CD4-positive, alpha-beta T cell treated with Interleukin-10 for 1 hour (primary cell): ENCODE data around the gene CAPN2.

Experiments
- DNase-seq: peaks from one replicate; pipeline ENCODE4 v3.0.0-alpha.2; 2020

The CAPN2 gene

DNA sequence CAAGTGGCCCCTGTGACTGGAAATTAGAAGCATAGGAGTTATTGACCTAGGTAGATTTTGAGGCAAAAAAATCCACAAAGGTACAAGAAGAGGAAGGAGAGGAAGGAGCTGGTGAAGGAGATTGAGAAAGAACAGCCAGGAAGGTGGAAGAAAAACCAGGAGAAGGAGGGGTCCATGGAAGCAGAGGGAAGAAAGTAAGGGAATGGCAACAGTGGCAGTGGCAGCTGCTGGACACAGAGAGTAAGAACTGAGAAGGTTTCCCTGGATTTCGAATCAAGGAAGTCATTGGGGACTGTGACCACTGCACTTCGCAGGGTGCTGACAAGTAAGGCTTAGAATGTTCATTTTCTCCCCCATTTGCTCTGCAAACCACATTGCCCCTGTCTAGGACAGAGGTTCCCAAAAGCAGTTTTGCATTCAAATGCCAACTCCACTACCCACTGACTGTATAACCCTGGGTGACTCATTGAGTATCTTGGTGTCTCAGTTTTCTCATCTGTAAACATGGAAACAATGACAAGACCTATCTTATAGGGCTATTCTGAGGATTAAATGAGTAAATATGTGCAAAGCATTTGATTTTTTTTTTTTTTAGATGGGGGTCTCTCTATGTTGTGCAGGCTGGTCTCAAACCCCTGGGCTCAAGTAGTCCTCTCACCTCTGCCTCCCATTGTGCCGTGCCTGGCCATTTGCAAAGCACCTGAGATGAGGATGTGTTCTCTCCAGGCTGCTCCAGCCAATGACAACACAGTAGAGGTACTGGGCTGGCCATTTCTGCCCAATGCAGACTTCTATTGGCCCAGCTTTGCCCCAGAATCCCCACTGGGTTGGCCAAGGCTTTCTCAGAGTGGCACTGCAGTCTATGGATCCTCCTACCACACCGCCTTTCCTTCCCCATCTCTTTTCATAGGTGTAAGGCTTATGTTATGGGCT lies 9.3 kb upstream of the CAPN2 start:
- no peak for DNase-seq

DNA sequence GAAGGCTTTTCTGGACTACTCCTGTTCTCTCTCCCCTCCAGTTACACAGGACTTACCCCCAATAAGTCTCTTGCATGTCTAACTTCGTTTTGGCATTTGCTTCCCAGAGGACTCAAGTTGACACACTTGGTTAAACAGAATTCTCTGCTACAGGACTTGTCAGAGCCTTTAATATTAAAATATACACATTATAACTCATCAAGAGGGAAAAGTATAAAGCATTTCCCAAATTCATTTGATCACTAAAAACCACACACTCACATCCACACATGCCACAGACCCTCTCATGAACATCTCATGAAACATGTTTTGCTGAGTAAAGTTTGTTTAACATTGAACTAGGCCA lies 8.7 kb upstream of the CAPN2 start:
- DNase-seq = no peak

DNA sequence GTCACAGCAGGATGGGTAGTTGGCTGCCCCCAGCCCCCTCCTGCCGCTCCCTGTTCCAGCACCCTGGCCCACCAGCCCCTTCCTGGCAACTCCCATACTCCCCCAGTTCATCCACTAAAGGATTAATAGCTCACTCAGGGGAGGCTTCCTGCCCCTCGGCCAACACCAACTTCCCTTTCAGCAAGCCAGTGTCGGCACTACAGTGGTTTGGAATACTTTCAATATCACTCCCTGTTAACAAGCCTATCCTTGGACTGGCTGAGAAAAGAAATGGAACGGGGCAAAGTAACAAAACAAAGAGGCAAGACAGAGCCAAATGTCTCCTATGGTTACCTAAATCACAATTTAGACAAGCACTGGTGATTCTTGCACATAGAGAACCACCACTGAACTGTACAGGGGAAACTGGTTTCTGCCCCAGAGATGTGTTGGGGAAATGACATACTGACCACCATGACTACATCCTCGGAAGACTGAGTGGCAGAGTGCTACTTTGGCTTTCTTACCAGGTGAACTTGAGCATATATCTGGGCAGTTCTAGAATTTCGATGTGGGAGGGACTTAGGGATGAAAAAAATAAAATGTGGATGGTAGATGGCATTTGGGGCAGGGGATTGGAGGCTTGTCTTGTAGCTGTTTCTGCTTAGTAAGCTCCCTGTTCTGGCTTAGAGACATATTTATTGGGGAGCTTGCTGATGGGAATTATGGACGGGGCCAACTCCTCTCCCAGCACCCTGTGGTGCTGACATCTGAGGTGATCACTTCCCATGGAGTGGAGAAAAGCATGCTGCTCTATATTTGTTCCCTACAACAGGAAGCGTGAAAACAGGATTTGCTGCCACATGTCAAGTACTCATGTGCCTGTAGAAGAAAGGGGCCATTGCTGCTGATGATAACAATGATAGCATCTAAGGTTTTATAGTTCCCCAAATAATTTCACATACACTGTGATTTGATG lies 7.1 kb upstream of the CAPN2 start:
- DNase-seq = no peak

DNA sequence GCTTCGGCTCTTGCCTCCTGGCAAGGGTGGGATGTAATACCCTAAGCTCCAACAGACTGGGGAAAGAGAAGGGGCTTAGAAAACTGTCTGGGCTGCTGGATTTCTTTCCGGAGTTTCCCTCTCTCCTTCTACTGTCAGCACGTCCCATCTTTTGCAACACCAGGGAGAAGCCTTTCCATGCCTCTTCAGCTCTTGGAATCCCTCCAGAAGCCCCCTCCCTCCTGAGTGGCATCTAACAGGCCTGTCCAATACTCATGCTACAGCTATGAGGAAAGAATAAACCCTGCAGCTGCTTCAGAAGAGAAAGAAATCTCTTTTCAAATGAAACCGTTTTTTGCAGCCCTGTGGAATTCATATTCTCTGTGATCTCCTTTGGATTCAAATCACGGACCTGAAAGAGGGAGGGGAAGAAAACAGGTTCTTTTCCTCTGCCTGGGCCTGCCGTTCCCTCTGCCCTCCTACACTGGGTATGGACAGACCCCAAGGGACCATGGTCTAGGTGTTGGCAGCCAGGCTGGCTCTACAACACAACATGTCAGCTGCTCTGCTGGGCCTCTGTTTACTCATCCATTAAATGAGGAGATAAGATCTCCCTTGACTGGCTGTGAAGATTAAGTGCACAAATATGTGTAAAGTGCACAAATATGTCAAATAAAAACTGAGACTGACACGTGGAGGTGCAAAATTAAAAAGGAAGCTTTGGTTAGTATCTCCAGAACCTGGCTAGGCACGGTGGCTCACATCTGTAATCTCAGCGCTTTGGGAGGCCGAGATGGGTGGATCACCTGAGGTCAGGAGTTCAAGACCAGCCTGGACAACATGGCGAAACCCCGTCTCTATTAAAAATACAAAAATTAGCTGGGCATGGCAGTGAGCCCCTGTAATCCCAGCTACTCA lies 6.0 kb upstream of the CAPN2 start:
- DNase-seq = no peak

DNA sequence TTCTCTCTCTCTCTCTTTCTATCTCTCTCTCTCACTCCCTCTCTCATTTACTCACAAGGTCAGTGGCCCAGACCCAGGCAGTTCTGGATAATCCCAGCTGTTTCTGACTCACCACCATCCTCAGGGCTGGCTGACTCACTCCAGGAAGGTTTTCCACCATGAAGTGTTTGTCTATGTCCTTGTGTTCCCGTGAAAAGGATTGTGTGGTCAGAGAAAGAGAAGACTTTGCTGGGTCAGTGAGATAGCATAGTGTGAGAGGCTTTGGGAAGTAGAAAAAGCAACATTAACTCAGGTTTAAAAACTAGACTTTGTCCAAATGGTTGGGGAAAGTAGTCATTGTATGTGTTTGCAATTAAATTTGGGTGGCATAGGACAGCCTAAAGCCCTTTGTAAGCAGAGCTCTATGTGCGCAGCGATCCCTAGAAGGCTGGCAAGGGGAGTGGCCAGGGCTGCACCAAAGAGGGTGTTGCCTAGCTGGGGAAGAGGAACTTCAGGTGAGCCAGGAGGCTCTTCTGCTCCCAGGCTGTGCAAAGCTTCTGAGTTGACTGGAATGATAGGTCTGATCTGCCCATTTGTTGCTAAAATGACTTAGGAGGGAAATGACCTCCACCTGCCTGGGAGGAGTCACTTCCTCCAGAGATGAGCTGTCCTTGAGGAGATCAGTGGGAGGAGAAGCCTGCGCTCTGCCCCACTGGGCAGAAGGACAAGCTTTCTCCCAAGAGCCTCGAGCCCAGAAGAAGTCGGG lies 4.9 kb upstream of the CAPN2 start:
- no peak for DNase-seq

DNA sequence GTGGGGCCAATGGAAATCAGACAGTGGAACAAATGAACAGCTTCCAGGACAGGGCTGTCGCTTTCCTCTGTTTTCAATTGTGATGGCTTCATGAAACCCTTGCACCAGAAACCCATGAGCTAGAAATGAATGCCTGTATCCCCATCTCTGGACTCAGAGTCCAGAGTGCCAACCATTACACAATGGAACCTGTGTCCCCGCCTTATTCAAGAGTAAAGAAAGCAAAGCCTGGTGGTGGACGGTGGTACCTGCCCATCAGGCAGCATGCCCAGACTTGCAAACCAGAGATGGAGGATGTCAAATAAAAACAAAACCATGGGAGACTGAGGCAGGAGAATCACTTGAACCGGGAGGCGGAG lies 4.4 kb upstream of the CAPN2 start:
- no peak for DNase-seq

DNA sequence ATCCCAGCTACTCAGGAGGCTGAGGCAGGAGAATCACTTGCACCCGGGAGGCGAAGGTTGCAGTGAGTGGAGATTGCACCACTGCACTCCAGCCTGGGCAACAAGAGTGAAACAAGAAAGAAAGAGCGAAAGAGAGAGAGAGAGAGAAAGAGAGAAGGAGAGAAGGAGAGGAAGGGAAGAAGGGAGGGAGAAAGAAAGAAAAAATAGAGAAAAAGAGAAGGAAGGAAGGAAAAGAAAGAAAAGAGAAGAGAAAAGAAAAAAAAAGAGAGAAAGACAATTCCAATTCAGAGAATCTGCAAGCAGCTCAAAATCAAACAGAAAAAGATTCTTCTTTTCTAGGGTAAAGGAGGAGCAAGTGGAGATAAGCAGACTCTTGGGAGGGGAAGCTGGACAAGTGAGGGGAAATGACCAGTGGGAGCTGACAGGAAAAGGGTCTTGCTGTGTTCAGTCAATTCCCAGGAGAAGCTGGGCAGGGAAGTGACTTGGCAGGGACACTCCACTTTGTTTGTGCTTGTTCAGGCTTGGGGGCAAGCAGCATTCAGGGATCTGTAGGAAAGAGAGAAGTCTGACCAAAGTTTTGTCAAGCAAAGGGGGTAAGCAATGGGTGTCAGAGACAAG lies 3.6 kb upstream of the CAPN2 start:
- no peak for DNase-seq

DNA sequence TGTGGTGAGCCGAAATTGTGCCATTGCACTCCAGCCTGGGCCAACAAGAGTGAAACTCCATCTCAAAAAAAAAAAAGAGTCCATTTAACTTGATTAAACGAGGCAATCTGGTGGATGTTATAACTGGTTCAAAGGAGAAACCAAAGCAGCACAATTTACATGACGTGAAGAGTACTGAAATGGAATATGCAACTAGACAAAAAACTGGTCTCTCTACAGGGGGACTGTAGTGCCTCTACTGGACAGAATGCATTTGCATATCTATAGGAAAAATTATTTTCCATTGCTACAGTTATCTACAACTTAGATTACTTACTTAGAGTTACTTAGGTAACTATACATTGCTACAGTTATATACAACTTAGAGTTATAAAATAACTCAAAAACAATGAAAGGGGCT lies 2.7 kb upstream of the CAPN2 start:
- DNase-seq = no peak

DNA sequence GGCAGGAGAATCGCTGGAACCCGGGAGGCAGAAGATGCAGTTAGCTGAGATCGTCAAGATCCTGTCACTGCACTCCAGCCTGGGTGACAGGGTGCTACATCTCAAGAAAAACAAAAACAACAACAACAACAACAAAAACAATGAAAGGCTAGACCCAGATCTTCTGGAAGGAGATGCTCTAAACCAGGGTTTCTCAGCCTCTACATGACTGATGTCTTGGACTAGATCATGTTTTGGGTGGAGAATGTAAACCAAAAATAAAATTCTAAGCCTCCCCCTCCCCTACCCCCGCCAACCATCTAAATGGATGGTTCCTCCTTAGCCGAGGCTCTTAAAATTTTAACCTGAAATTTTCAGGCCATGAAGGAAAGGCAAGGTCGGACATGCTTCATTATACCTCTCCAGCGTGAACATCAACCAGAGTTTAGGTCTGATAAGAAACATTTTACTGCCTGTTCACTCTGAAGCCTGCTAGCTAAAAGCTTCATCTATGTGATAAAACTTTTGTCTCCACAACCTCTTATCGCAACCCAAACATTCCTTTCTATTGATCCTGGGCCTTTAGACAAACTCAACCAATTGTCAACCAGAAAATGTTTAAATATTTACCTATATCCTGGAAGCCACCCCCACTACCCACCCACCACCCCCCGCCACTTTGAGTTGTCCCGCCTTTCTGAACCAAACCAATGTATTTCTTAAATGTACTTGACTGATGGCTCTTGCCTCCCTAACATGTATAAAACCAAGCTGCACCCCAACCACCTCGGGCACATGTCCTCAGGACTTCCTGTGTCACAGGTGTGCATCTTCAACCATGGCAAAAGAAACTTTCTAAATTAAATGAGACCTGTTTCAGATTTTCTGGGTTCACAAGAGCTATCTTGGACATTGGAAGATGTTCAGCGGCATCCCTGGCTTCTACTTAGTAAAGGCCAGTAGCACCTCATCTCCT lies 1.9 kb upstream of the CAPN2 start:
- no peak for DNase-seq

DNA sequence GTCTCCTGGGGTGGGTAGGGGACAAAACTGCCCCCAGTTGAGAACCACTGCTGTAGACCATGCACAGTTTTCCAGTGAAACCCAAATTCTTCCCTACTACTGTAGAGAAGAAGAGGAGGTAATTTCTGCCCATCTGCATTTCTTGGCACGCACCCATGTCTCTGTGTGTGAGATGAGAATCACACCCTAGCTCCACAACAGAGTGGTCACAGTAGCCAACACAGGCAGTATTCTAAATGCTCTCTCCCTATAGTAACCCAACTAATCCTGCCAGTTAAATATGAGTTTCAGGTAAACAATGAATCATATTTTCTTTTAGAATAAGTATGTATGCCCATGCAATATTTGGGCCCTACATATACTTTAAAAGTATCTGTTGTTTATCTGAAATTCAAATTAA lies 1.2 kb upstream of the CAPN2 start:
- no peak for DNase-seq

DNA sequence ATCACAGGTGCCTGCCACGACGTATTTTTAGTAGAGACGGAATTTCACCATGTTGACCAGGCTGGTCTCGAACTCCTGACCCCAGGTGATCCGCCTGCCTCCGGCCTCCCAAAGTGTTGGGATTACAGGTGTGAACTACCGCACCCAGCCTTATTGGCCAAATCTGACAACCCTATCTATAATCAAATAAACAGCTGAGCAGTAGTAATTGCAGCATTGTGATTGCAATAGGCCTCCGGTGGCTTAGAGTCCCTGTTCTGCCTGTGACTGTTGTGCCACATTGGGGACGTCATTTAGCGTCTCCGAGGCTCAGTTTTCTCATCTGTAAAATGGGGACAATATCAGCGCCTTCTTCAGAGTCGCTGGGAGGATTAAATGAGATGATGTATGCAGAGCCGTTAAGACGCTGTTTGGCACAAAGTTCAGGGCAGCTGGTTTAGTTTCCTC lies 569 bp upstream of the CAPN2 start:
- peak; percentile 48 for DNase-seq

DNA sequence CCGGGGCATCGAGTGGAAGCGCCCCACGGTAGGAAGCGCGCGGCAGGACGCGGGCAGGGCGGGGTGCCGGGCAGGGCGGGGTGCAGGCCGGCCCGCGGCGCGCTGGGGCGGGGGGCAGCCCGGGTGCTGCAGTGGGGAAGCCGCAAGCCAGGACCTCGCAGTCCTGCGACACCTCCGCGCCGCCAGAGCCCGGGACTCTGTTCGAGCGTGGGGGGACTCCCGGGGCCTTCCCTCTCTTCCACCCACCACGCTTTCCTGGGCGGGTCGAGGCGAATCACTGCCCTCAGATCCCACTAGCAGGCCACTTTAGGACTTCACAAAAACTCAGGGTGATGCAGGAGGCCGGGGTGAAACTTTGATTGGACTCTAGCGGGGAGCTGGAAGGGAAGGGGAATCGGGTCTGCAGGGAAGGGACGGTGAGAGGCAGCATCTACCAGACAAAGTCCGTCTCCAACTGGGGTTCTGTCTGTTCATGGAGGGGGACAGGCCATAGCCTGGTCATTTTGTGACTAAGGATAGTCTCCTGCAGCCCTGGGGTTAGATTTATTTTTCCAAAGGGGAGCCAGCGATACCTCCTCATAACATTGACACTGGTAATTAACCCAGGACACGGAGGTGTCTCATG lies 623 bp downstream of the CAPN2 start:
- peak; percentile 44 for DNase-seq

DNA sequence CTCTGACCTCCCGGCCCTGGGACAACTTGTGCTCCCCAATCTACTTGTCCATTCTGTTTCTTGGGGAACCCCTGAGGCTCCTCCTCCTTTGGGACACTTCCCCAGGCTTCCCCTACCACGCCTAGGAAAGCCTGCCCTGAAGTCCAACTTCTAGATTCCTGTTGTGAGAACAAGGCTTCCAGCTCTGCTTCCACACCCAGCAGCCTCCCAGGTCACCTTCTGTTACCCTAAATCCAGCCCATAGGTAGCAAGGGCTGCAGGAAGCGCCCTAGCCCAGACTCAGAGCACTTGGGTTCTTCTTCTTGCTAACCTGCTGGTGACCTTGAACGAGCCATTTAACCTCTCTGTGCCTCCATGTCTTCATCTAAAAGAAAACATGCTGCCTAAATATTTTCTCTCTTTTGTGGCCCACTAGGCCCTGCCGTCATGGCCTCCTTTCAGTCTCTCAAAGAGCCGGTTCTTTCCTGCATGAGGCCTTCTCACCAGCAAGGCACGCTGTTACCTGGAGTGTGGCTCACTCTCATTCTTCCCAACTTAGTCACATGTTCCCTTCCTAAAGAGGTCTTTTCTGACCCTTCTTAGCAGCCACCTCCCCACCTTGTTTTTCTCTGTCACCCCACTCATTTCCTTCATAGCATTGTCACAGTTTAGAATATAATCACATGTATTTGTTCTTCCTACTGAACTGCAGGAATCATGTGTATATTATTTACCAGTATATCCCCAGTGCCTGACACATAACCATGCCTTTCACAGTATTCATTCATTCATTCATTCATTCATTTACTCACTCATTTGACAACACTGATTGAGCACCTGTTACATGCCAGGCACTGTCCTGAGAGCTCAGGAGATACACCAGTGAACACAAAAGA lies 1.4 kb downstream of the CAPN2 start:
- peak; percentile 33 for DNase-seq

DNA sequence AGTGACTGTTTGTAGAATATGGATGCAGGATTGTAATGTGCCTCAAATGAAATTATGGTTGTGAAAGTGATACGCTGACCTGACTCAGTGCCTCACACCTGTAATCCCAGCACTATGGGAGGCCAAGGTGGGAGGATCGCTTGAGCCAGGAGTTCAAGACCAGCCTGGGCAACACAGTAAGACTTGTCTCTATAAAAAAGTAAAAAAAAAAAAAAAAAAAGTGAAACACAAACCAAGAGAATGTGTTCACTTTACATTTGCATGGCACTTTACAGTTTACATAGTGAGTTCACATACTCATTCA lies 2.0 kb downstream of the CAPN2 start:
- DNase-seq = no peak

DNA sequence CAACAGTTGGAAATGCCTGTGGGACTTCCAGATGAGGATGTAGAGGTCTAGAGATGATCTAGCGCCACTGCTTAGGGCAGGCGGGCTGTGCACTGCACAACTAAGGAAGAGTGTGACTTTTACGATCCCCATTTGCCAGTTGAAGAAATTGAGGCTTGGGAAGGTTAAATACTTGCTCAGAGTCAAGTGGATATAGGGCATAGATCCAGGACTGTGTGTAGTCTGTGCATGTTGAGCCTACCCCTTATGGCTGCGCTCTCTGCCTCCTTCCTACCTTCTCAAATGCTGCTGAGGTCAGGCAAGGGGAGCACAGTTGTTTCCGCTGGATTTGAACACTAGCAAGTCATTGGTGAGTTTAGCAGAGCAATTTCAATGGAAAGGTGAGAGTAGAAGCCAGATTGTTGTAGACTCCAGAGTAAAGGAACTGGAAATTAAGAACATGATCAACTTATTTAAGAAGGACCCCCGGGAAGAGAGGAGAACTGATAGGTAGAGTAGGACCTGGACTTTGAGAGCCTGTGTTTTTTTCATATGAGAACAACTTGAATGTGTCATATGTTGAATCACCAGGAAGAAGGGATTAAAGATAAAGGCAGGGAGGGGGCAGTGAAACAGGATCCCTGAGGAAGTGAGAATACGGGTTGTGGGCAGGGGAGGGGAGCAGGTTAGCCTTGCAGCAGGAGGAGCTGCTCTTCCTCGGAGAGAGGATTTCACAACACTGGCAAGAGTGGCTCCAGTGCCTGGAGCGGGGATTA lies 2.7 kb downstream of the CAPN2 start:
- no peak for DNase-seq

DNA sequence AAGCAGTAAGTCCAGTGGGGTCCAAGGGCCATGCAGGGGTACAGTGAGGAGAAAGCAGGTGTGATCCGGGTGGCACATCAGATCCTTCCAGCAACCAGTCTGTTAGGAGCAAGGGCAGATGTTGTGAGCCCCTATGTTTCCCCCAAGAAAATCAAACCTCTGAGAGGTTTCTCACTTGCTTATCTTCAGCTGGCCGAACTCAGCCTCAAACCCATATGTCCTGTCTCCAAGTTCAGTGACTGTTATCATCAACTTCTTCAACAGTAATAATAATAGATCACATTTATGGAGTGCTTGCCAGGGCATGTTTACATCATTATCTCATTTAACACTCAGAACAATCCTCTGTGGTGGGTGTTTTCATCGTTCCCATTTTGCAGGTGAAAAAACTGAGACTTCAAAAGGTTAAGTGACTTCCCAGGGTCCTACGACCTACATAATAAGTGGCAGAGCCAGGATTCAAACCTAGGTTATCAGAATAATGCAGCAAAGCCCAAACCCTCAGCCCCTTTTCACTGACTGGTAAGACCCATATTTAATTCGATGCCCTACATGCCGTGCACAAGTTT lies 3.3 kb downstream of the CAPN2 start:
- DNase-seq = no peak

DNA sequence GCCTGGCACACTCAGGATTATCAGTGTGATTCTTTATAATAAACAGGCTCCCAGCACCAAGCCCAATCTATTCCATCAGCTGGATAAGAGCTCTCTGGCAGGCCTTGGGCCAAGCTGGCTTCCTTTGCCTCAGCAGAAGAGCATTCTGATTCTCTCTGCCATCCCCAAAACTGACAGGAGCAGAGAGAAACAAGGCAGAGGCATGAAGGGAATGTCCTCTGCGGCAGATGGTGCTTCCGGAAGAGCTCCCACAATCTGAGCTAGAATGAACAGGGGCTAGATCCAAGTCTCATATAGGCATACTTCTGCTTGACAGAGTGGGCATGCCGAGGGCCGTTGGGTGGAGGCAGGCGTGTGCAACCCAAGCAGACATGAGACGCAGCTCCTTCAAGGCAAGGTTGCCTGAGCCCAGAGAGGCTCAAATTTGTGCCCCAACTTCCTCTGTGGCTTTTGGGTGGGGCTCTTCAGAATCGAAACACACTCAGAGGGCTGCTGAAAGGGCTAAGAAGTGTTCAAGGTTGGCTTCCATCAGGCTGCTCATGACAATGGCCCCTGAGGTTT lies 4.0 kb downstream of the CAPN2 start:
- peak; percentile 77 for DNase-seq

DNA sequence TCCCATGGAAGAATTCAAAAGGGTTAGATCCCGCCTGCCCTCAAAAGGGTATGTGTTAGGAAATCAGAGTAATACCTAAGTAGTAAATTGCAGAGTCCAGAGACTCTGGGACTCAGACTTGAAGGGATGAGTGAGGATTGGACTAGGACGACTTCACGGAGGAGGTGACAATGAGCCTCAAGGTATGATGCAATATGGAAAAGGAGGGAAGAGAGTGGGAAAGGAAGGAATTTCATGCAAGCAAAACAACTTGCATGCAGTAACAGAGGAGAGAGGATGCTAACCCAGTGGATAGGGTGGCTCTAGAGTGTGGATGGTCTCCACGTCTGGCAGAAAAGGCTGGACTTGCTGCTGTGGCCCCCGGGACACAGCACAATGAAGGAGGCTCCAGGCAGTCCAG lies 4.8 kb downstream of the CAPN2 start:
- no peak for DNase-seq
